Sigmoid colon (tissue), 7 donors: ENCODE measurements around the gene BRSK1. TPM values are rescaled to one million over a fixed set of nuclear protein-coding genes. Genes with fewer than 3 reads are reported as not detected.
A peak's percentile ranks its signal among the peaks of the same experiment; 100 is the strongest.

ENCODE experiments used
- DNase-seq: peaks from one replicate; pipeline ENCODE4 v3.0.0-alpha.2; 2019
- H3K27ac ChIP-seq, 4 donors: fragments of 200-600 bp; sonication (generic); one replicate each; pipeline ENCODE4 v1.5.1; 2016 to 2019; ENCODE audit warnings: mild to moderate bottlenecking in 1 of 4
- H3K27me3 ChIP-seq, 3 donors: fragments of 200-600 bp; sonication (generic); one replicate each; pipeline ENCODE4 v1.5.1; 2019; ENCODE audit warnings: mild to moderate bottlenecking in 1 of 3
- H3K36me3 ChIP-seq, 4 donors: fragments of 200-600 bp; sonication (generic); one replicate each; pipeline ENCODE4 v1.5.1; 2016 to 2019
- H3K4me1 ChIP-seq, 4 donors: fragments of 200-600 bp; sonication (generic); one replicate each; pipeline ENCODE4 v1.5.1; 2017 to 2019
- H3K4me3 ChIP-seq, 4 donors: fragments of 200-600 bp; sonication (generic); one replicate each; pipeline ENCODE4 v1.5.1; 2017 to 2019; ENCODE audit warnings: mild to moderate bottlenecking in 2 of 4, moderate library complexity in 1 of 4
- H3K9me3 ChIP-seq, 4 donors: fragments of 200-600 bp in 3 of 4; sonication (generic) in 3 of 4; one replicate each; pipeline versions ENCODE4 v1.5.1 to v1.6.1; 2013 to 2019
- CTCF ChIP-seq, 4 experiments: fragments of 450-650 bp in 3 of 4; fragments of 200-600 bp in 1 of 4; IDR thresholded peaks; one replicate each; pipeline ENCODE4 v1.5.1; 2016 to 2019; ENCODE audit warnings: antibody characterized with exemption in 4 of 4, mild to moderate bottlenecking in 3 of 4, moderate library complexity in 2 of 4
- EP300 ChIP-seq, 4 donors: sonication (generic); formaldehyde crosslinking; IDR thresholded peaks; one replicate each; pipeline ENCODE4 v1.6.1; 2017; ENCODE audit warnings: antibody characterized with exemption in 4 of 4
- POLR2A ChIP-seq, 2 donors: fragments of 450-650 bp; IDR thresholded peaks; one replicate each; pipeline ENCODE4 v1.6.1; 2016; ENCODE audit warnings: antibody characterized with exemption in 2 of 2, mild to moderate bottlenecking in 2 of 2, moderate library complexity in 2 of 2
- POLR2AphosphoS5 ChIP-seq, 4 donors: sonication (generic); formaldehyde crosslinking; IDR thresholded peaks; one replicate each; pipeline ENCODE4 v1.6.1; 2017; ENCODE audit warnings: antibody characterized with exemption in 4 of 4
- WGBS, 2 donors: extraction: QIAGEN DNeasy Blood & Tissue Kit; methylation state at CpG; one replicate each; pipeline ENCODE4 v1.1.7; 2013; 5-methylcytosine and 5-hydroxymethylcytosine counted together
- intact Hi-C: fragments of 100-400 bp; cut with DNase I; formaldehyde crosslinking; loops from one replicate; pipeline ENCODE4 v1.15.1; 2023
- polyA plus RNA-seq, 3 donors: library from polyadenylated mRNA; stranded (reverse); fragments of 200-250 nt; gene quantifications; one replicate each; pipeline ENCODE4 v1.2.3, GENCODE V29; 2013
- total RNA-seq, 4 donors: library from RNA; depleted of rRNA; stranded (reverse); fragments of >200 nt; gene quantifications; one replicate each; pipeline ENCODE4 v1.1.0, GENCODE V29; 2016
- donor health status: healthy with polysubstance abuse.
- donor health status: Bipolar disorder and iron deficiency.
- donor health status: healthy.

Gene BRSK1
- total and polyA plus RNA-seq, 7 donors, result 2.9 to 20.6 (median 6.0) TPM; not detected in 1

DNA sequence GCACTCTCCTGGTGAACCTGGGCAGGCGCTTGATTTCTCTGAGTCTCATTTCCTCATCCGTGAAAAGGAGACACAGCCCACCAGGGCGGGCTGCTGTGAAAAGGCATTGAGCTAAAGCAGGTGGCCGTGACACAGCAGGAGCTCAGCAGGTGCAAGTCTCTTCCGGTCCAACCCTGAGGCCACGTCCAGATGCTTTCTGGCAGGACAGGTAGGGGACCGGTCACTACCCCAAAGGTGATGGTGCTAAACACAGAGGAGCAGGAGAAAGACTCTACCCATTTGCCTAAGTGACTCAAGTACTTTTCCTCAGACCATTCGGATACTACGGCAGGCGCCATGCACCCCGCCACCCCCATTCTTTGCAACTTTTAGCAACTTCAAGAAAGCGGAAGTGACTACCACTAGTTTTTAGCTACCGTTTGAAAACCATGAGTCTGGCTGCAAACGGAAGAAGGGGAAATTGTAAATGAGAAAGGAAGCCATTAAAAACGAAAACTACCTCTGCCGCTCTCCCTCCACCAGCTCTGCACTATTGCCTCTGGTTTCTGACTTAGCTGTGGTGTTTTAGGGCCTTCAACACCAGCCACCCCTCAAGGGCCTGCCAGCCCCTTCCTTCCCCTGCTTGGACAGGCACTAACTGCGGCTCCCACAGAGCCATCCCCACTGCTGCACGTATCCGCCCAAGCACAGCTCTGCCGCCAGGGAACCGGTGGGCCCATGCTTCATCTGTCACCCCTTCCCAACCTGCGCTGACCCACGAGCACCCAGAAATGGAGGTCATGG is 29.8 kb upstream of the BRSK1 start:
- H3K4me1 ChIP-seq, result peaks cover under 1 to 73% (median 40%) of the 10 kb centered on the region in 4 donors
- H3K9me3 ChIP-seq, result no peaks in the 10 kb centered on the region
- no peaks in the 10 kb centered on the region for H3K36me3 ChIP-seq
- DNase-seq, result no peak
- intact Hi-C loops, result no loop called here
- H3K27me3 ChIP-seq, result no peaks in the 10 kb centered on the region
- WGBS, 2 donors, result 45 to 78% methylated on average over 23 of the region's 23 CpGs
- H3K4me3 ChIP-seq, result peak overlapping the region in 3 of 4 donors; percentile 6 to 30 (median 24)
- peak overlapping the region; percentile 14 to 66 (median 30) for H3K27ac ChIP-seq
- no peak for TF ChIP-seq POLR2A (IDR thresholded peaks at IDR 0.05)
- TF ChIP-seq EP300 (IDR thresholded peaks at IDR 0.05), result no peak
- no peak for TF ChIP-seq POLR2AphosphoS5 (IDR thresholded peaks at IDR 0.05)
- TF ChIP-seq CTCF (IDR thresholded peaks at IDR 0.05), result no peak

GRCh38 chr19:55254625-55254977 is 29.2 kb upstream of the BRSK1 start:
- DNase-seq, result no peak
- no peaks in the 10 kb centered on the region for H3K9me3 ChIP-seq
- TF ChIP-seq POLR2A (IDR thresholded peaks at IDR 0.05) (no peak), POLR2AphosphoS5 (IDR thresholded peaks at IDR 0.05) (no peak), CTCF (IDR thresholded peaks at IDR 0.05) (no peak), EP300 (IDR thresholded peaks at IDR 0.05) (no peak)
- WGBS, 2 donors, result 45 to 79% methylated on average over 6 of the region's 6 CpGs
- intact Hi-C loops, result no loop called here
- H3K4me1 ChIP-seq, result peaks cover 4 to 76% (median 40%) of the 10 kb centered on the region in 4 donors
- peak overlapping the region; percentile 14 to 66 (median 30) for H3K27ac ChIP-seq
- H3K4me3 ChIP-seq, result peak overlapping the region in 3 of 4 donors; percentile 6 to 30 (median 24)
- H3K36me3 ChIP-seq, result no peaks in the 10 kb centered on the region
- H3K27me3 ChIP-seq, result no peaks in the 10 kb centered on the region

DNA sequence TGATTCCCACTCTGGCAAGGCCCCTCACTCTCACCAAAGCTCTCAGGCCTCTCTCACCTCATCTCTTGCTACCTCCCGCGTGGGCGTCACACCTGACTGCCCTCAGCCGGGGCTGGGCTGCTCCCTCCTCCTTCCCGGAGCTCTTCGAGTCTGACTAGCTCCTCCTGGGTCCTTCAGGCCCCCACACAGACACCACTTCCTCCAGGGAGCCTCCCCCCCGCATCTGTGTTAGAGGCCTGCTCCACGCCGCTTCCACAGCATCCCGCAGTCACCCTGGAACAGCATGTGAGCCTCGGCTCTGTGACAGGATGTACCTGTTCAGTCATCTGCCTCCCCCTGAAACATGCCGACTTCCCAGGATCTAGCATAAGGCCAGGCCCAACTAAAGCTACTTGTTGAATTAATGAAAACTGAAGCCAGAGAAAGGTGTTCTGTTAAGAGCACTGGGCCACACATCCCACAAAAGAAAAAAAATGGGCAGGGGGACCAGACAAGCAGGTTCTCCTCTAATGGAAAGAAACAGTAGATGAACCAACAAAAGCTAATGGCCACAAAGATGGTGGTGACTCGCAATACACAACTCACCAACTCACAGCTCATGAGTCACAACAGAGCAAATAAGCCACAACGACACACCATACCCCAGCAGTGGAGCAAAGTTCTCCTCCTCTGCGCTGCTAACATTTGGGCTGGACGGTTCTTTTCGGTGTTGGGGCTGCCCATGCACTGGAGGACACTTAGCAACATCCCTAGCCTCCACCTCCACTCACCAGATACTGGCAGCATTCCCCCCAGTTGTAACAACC is 28.0 kb upstream of the BRSK1 start:
- Histone ChIP-seq H3K4me1 (peaks cover 4 to 81% (median 47%) of the 10 kb centered on the region in 4 donors), H3K36me3 (no peaks in the 10 kb centered on the region), H3K27me3 (no peaks in the 10 kb centered on the region), H3K27ac (peak overlapping the region in 1 of 4 donors; percentile 11), H3K4me3 (peak overlapping the region in 1 of 4 donors; percentile 6), H3K9me3 (no peaks in the 10 kb centered on the region)
- no peak for DNase-seq
- intact Hi-C loops, result no loop called here
- 41 to 72% methylated on average over 17 of the region's 17 CpGs for WGBS, 2 donors
- TF ChIP-seq POLR2A (IDR thresholded peaks at IDR 0.05) (no peak), EP300 (IDR thresholded peaks at IDR 0.05) (no peak), POLR2AphosphoS5 (IDR thresholded peaks at IDR 0.05) (no peak), CTCF (IDR thresholded peaks at IDR 0.05) (no peak)

DNA sequence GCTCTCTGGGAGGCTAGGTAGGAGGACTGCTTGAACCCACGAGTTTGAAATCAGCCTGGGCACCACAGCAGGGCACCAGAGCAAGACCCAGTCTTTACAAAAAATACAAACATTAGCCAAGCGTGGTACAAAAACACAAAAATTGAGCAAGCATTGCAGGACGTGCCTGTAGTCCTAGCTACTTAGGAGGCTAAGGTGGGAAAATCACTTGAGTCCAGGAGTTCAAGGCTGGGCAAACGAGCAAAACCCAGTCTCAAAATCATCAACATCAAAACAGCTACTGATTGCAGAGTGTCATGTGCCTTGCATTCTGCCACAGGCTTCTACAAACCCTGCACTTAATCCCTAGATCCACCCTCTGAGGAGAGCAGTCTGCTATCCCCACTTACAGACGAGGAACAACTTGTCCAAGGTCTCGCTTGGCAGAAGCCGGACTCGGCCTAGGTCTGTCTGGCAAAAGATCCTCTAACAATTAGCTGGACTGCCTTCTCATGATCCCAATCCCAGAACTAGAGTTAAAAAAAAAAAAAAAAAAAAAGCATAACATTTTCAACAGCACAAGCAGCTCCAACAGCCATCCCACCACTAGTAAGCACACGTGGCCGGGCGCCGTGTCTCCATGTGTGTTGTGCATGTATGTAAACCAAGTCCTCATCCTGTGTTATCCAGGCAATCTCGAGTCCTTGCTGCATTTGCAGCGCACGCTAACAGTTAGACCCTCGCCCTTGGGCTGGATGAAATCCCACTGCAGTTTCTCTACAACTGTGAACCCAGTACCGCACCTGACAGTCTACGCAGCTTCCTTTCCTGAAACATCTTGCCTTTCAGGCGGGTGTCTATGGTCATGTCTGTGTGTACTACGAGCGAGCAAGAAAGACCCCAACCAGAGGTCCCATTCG is 27.0 kb upstream of the BRSK1 start:
- Histone ChIP-seq H3K4me3 (peak overlapping the region; percentile 88 to 99 (median 96)), H3K36me3 (no peaks in the 10 kb centered on the region), H3K27ac (peak overlapping the region in 2 of 4 donors; percentile 85 to 88), H3K4me1 (peaks cover 4 to 71% (median 47%) of the 10 kb centered on the region in 4 donors), H3K9me3 (no peaks in the 10 kb centered on the region), H3K27me3 (no peaks in the 10 kb centered on the region)
- no peak for DNase-seq
- intact Hi-C loops, result no loop called here
- WGBS, 2 donors, result 46 to 61% methylated on average over 22 of the region's 22 CpGs
- TF ChIP-seq POLR2AphosphoS5 (IDR thresholded peaks at IDR 0.05) (no peak), POLR2A (IDR thresholded peaks at IDR 0.05) (no peak), CTCF (IDR thresholded peaks at IDR 0.05) (no peak), EP300 (IDR thresholded peaks at IDR 0.05) (no peak)
